ENCODE data around the gene KLHDC9. TPM values are rescaled to one million over a fixed set of nuclear protein-coding genes. Genes with fewer than 3 reads are reported as not detected.

KLHDC9 gene
- total and polyA plus RNA-seq, 2 donors: 1.3 to 8.4 TPM

- 28% methylated on average over 1 of the region's 1 CpG for WGBS
- H3K36me3 ChIP-seq (ENCODE audit: insufficient read depth): no peaks in the 10 kb centered on the region
- no peak for DNase-seq (ENCODE audit: extremely low spot score)
- no peaks in the 10 kb centered on the region for H3K4me1 ChIP-seq (ENCODE audit: insufficient read depth)
- H3K27ac ChIP-seq (ENCODE audit: low read depth): no peak overlapping the region
- no peak overlapping the region for H3K4me3 ChIP-seq (ENCODE audit: low read depth, low read length)
These were observed 41.6 kb downstream of the KLHDC9 start for GRCh38 chr1:161139766-161140165.

DNA sequence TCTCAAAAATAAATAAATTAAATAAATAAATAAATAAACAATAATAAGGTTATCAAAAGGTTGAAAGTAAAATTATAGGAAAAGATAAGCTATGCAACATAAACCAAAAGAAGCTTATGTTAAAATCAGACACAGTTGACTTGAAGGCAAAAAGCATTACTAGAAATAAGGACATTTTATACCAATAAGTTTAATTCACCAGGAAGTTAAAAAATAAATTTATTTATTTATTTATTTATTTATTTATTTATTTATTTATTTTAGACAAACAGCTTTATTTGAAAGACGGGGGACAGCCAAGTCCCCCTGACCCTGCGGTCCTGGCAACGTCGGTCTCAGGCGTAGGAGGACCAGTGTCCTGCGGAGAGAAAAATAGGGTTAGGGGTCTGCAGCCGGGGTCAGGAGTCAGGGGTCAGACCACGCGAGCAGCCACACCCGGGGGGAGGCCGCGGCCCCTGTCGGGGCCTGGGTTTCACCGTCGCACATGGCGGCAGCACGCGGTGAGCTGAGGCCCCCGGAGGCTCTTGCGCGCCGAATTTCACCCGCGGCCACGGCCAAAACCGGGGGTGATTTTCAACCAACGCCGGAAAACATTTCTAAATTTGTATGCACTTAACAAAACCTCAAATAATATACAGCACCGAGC is 42.7 kb downstream of the KLHDC9 start:
- H3K27ac ChIP-seq (ENCODE audit: low read depth): no peak overlapping the region
- H3K4me1 ChIP-seq (ENCODE audit: insufficient read depth): no peaks in the 10 kb centered on the region
- 96% methylated on average over 29 of the region's 29 CpGs for WGBS
- H3K36me3 ChIP-seq (ENCODE audit: insufficient read depth): no peaks in the 10 kb centered on the region
- H3K4me3 ChIP-seq (ENCODE audit: low read depth, low read length): no peak overlapping the region
- DNase-seq (ENCODE audit: extremely low spot score): no peak

GRCh38 chr1:161145832-161146231 is 47.7 kb downstream of the KLHDC9 start:
- DNase-seq (ENCODE audit: extremely low spot score): no peak
- H3K36me3 ChIP-seq (ENCODE audit: insufficient read depth): no peaks in the 10 kb centered on the region
- no peak overlapping the region for H3K4me3 ChIP-seq (ENCODE audit: low read depth, low read length)
- no peak overlapping the region for H3K27ac ChIP-seq (ENCODE audit: low read depth)
- no peaks in the 10 kb centered on the region for H3K4me1 ChIP-seq (ENCODE audit: insufficient read depth)
- WGBS: 82% methylated on average over 3 of the region's 3 CpGs

Small RNA genes within 50 kb of the gene (small RNA-seq; reads per million reads assigned to genes)
- gene RF01225: not detected

Other genes starting within 250 kb of the KLHDC9 start
- 0.21 TPM for gene CD244, start 235.5 kb upstream of the KLHDC9 start, total RNA-seq
- gene CD244, start 235.5 kb upstream of the KLHDC9 start, polyA plus RNA-seq: 0.89 TPM
- 3.4 TPM for gene ITLN1, start 213.2 kb upstream of the KLHDC9 start, total RNA-seq
- 0.56 TPM for gene ITLN1, start 213.2 kb upstream of the KLHDC9 start, polyA plus RNA-seq
- not detected for gene ITLN2, start 143.6 kb upstream of the KLHDC9 start, total RNA-seq
- gene ITLN2, start 143.6 kb upstream of the KLHDC9 start, polyA plus RNA-seq: 0.37 TPM
- gene F11R, start 77.2 kb upstream of the KLHDC9 start, total RNA-seq: 35.2 TPM
- 23.4 TPM for gene F11R, start 77.2 kb upstream of the KLHDC9 start, polyA plus RNA-seq
- gene TSTD1, start 59.4 kb upstream of the KLHDC9 start, total RNA-seq: 23.1 TPM
- gene TSTD1, start 59.4 kb upstream of the KLHDC9 start, polyA plus RNA-seq: 36.7 TPM
- gene USF1, start 52.4 kb upstream of the KLHDC9 start, total RNA-seq: 46.7 TPM
- 55.9 TPM for gene USF1, start 52.4 kb upstream of the KLHDC9 start, polyA plus RNA-seq
- gene ARHGAP30, start 28.5 kb upstream of the KLHDC9 start, total RNA-seq: 2.9 TPM
- gene ARHGAP30, start 28.5 kb upstream of the KLHDC9 start, polyA plus RNA-seq: 5.1 TPM
- gene NECTIN4, start 8.8 kb upstream of the KLHDC9 start, total RNA-seq: 12.2 TPM
- gene NECTIN4, start 8.8 kb upstream of the KLHDC9 start, polyA plus RNA-seq: 5.0 TPM
- 9.8 TPM for gene PFDN2, start 19.7 kb downstream of the KLHDC9 start, total RNA-seq
- 108 TPM for gene PFDN2, start 19.7 kb downstream of the KLHDC9 start, polyA plus RNA-seq
- gene NIT1, start 19.7 kb downstream of the KLHDC9 start, total RNA-seq: 18.9 TPM
- gene NIT1, start 19.7 kb downstream of the KLHDC9 start, polyA plus RNA-seq: 49.5 TPM
- 16.9 TPM for gene DEDD, start 34.3 kb downstream of the KLHDC9 start, total RNA-seq
- gene DEDD, start 34.3 kb downstream of the KLHDC9 start, polyA plus RNA-seq: 43.0 TPM
- 82.4 TPM for gene UFC1, start 55.6 kb downstream of the KLHDC9 start, total RNA-seq
- gene UFC1, start 55.6 kb downstream of the KLHDC9 start, polyA plus RNA-seq: 119 TPM
- gene USP21, start 61.1 kb downstream of the KLHDC9 start, total RNA-seq: 12.5 TPM
- 28.4 TPM for gene USP21, start 61.1 kb downstream of the KLHDC9 start, polyA plus RNA-seq
- 13.9 TPM for gene PPOX, start 68.1 kb downstream of the KLHDC9 start, total RNA-seq
- 25.9 TPM for gene PPOX, start 68.1 kb downstream of the KLHDC9 start, polyA plus RNA-seq
- 15.3 TPM for gene B4GALT3, start 79.1 kb downstream of the KLHDC9 start, total RNA-seq
- gene B4GALT3, start 79.1 kb downstream of the KLHDC9 start, polyA plus RNA-seq: 21.5 TPM
- gene ADAMTS4, start 100.7 kb downstream of the KLHDC9 start, total RNA-seq: 4.4 TPM
- 19.6 TPM for gene ADAMTS4, start 100.7 kb downstream of the KLHDC9 start, polyA plus RNA-seq
- gene NDUFS2, start 104.0 kb downstream of the KLHDC9 start, total RNA-seq: 71.9 TPM
- gene NDUFS2, start 104.0 kb downstream of the KLHDC9 start, polyA plus RNA-seq: 100 TPM
- 15.9 TPM for gene FCER1G, start 116.9 kb downstream of the KLHDC9 start, total RNA-seq
- gene FCER1G, start 116.9 kb downstream of the KLHDC9 start, polyA plus RNA-seq: 161 TPM
- not detected for gene APOA2, start 125.3 kb downstream of the KLHDC9 start, total RNA-seq
- 5.4 TPM for gene APOA2, start 125.3 kb downstream of the KLHDC9 start, polyA plus RNA-seq
- gene TOMM40L, start 127.7 kb downstream of the KLHDC9 start, total RNA-seq: 6.0 TPM
- 14.3 TPM for gene TOMM40L, start 127.7 kb downstream of the KLHDC9 start, polyA plus RNA-seq
- gene NR1I3, start 139.8 kb downstream of the KLHDC9 start, total RNA-seq: not detected
- 0.27 TPM for gene NR1I3, start 139.8 kb downstream of the KLHDC9 start, polyA plus RNA-seq
- gene PCP4L1, start 160.4 kb downstream of the KLHDC9 start, total RNA-seq: 22.8 TPM
- 39.2 TPM for gene PCP4L1, start 160.4 kb downstream of the KLHDC9 start, polyA plus RNA-seq
- 27.1 TPM for gene MPZ, start 211.6 kb downstream of the KLHDC9 start, total RNA-seq
- 10.2 TPM for gene MPZ, start 211.6 kb downstream of the KLHDC9 start, polyA plus RNA-seq
- 29.4 TPM for gene SDHC, start 216.0 kb downstream of the KLHDC9 start, total RNA-seq
- 160 TPM for gene SDHC, start 216.0 kb downstream of the KLHDC9 start, polyA plus RNA-seq